Cardiac septum (tissue), 1 donor: ENCODE measurements around the gene ERBB4. TPM values are rescaled to one million over a fixed set of nuclear protein-coding genes. Genes with fewer than 3 reads are reported as not detected.

Experiments used
- DNase-seq: peaks from one replicate; pipeline ENCODE4 v3.0.0-alpha.2; 2020; ENCODE audit warnings: low spot score
- intact Hi-C: fragments of 100-400 bp; cut with DNase I; formaldehyde crosslinking; loops from one replicate; pipeline ENCODE4 v1.14.0; 2022
- total RNA-seq: library from RNA; stranded (reverse); fragmentation: NEBNext Ultra II Directional; extraction: Animal tissue kit (Norgen Biotek cat#: 25700); gene quantifications from one replicate; pipeline ENCODE4 v1.2.1, GENCODE V29; 2021
- donor health status: DM: no; HTN: no; CAD: no.

The ERBB4 gene
- total RNA-seq, 1 donor from 2014 or later: 13.8 TPM

- intact Hi-C loops: no loop called here
- DNase-seq: no peak
These were observed 541.7 kb downstream of the ERBB4 start for GRCh38 chr2:211996857-211997256.

- intact Hi-C loops: no loop called here
- DNase-seq: no peak
These were observed 543.8 kb downstream of the ERBB4 start for GRCh38 chr2:211994806-211995205.

- intact Hi-C loops: no loop called here
These were observed 548.3 kb downstream of the ERBB4 start for GRCh38 chr2:211990335-211990734.

DNA sequence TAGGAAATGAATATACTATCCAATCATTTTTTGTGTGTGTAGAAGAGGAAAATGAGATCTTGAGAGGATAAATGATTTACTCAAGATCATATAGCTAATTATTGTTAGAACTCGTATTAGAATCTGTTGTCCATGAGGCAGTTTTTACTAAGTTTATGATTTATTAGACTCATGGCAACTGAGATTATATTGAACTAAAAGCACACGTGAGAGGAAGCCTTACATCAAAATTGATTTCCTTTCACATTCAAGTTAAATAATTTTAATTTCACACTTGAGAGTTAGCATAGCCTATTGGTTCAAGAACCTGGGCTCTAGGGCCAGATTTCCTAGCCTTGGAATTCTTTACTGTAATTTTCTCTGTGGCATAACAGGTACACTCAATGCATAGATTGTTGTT, 552.3 kb downstream of the ERBB4 start:
- intact Hi-C loops: no loop called here

More at GRCh38 chr2:211990335-211990734, 548.3 kb downstream of the ERBB4 start:
- no peak for DNase-seq

GRCh38 chr2:211985393-211985792, 553.2 kb downstream of the ERBB4 start:
- no peak for DNase-seq
- intact Hi-C loops: no loop called here

More for the DNA sequence above, 552.3 kb downstream of the ERBB4 start:
- no peak for DNase-seq

- no peak for DNase-seq
- intact Hi-C loops: no loop called here
These were observed 556.4 kb downstream of the ERBB4 start for GRCh38 chr2:211982162-211982561.

DNA sequence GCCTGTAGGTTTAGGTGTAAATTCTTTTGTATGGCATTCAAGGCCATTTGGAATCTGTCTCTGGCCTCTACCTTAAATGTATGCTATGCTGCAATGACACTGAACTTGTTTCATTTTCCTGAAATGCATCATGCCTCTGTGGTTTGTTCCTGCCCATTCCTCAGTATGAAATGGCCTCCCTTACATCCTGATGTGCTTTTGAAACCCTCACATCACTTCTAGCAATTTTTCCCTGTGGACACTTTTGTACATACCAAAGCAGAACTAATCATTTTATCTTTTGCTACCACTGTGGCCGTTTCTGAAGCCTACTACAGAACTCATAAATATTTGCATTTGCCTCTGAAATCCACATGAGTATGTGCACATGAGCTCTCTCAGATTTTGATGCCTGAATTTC, 557.2 kb downstream of the ERBB4 start:
- intact Hi-C loops: no loop called here
- no peak for DNase-seq

DNA sequence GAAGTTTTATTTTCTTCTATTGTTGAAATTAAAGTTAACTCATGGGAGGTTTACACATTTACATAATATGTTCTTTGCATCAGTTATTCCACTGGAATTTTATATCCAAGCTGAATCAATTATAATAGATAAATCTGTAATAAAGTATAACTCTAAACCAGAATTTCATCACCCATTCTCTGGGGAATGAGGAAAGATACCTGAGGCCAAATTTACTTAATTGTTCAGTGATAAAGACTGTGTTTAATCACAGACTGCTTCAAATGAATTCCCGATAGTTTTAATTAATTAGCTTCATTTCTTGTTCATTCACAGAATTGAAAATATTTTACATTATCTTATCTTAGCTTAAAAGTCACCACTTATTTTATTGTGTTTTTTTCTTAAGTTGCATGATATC, 562.5 kb downstream of the ERBB4 start:
- intact Hi-C loops: no loop called here
- no peak for DNase-seq

- intact Hi-C loops: no loop called here
- DNase-seq: no peak
These were observed 571.4 kb downstream of the ERBB4 start for GRCh38 chr2:211967234-211967633.

GRCh38 chr2:211963969-211964368, 574.6 kb downstream of the ERBB4 start:
- intact Hi-C loops: no loop called here
- DNase-seq: no peak

DNA sequence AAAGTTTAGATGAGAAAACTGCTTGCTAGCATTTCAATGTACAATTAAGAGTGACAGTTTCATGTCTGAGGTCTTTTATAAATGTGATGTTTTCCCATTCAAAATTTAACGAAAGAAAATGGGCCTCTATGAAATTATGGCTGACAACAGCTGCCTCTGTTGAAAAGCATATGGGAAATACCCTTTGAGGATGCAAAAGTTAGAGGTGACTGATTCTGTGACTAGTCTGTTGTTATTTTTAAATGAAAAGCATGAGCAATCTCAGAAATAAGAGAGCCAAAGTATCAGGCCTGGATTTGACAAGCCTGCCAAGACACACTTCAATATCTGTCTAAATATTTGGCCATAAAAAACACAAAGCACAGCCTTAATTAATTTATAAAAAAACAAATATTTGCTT, 580.8 kb downstream of the ERBB4 start:
- no peak for DNase-seq
- intact Hi-C loops: no loop called here

GRCh38 chr2:211955648-211956047, 583.0 kb downstream of the ERBB4 start:
- no peak for DNase-seq
- intact Hi-C loops: no loop called here

GRCh38 chr2:211948932-211949331, 589.7 kb downstream of the ERBB4 start:
- intact Hi-C loops: no loop called here
- no peak for DNase-seq

GRCh38 chr2:211946960-211947359, 591.6 kb downstream of the ERBB4 start:
- intact Hi-C loops: no loop called here

GRCh38 chr2:211944572-211944971, 594.0 kb downstream of the ERBB4 start:
- no peak for DNase-seq
- intact Hi-C loops: no loop called here

More at GRCh38 chr2:211946960-211947359, 591.6 kb downstream of the ERBB4 start:
- no peak for DNase-seq

DNA sequence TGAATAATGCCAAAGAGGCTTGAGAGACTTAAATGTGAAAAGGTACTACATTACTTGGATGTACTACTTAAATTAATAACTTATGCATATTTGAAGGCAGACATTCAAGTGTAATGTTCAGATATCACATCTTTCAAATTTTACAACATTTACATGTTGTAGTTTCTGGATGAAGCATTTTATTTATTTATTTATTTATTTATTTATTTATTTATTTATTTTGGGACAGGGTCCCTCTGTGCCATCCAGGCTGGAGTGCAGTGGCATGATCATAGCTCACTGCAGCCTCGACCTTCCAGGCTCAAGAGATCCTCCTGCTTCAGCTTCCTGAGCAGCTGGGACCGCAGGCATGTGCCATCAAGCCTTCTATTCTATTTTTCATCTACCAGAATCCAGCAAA, 596.4 kb downstream of the ERBB4 start:
- no peak for DNase-seq
- intact Hi-C loops: no loop called here

DNA sequence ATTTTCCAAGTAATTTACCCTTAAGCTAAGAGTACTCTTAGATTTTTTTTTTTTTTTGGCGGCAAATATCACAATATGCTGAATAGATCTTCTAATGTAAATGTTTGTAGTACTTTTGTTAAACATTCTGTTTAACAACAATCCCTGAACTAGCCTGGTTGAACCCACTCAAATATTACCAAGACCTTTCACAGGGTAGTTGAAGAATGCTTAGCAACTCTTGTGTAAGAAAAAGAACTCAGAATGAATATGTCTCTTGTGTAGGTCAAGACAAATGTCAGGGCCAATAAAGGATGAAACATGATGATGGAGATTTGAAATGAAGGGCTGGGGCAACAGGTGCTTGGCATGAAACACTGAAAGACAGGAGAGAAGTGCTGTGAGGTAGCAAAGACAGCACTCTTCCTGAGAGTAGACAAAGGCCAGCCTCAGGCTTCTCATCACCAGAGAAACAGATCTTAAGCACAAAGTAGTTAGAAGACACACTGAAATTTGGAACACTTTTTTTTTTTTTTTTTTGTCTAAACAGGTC, 597.3 kb downstream of the ERBB4 start:
- no peak for DNase-seq
- intact Hi-C loops: no loop called here

DNA sequence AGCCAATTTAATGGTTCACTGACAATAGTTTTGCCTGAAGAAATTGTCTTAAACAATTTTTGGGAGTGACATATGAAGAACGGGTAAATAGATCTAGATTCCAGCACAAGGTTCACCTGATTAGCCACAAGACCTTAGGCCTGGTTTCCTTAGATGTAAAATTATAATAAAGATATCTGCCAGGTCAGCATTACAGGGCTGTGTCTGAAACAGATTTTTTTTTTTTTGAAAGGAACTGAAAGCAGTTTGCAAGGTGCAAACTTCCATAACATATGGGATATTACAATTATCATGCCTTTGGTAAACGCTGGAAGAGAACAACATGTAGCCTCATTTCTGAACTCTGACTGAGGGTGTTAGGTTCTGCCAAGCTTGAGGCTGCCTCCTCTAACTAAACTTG, 599.4 kb downstream of the ERBB4 start:
- DNase-seq: no peak
- intact Hi-C loops: no loop called here

- no peak for DNase-seq
- intact Hi-C loops: no loop called here
These were observed 603.8 kb downstream of the ERBB4 start for GRCh38 chr2:211934811-211935210.

DNA sequence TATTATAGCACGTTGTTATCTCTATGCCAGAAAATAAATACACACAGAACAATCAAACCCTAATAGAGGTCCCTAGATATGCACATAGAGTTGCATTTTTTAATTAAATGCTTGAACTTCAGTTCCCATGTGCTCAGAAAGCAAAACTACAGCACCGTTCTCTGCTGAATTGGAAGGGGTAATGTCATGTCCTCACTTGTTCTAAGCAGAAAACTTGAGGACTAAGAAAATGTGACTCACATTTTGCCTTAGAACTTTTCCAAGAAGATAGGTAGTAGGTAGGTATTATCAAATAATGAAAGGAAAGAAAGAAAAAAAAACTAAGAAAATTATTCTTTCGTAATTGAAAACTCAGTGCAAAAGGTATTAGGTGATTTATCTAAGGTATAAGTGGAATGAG, 607.3 kb downstream of the ERBB4 start:
- intact Hi-C loops: no loop called here
- DNase-seq: no peak

GRCh38 chr2:211930331-211930730, 608.3 kb downstream of the ERBB4 start:
- DNase-seq: no peak
- intact Hi-C loops: no loop called here

DNA sequence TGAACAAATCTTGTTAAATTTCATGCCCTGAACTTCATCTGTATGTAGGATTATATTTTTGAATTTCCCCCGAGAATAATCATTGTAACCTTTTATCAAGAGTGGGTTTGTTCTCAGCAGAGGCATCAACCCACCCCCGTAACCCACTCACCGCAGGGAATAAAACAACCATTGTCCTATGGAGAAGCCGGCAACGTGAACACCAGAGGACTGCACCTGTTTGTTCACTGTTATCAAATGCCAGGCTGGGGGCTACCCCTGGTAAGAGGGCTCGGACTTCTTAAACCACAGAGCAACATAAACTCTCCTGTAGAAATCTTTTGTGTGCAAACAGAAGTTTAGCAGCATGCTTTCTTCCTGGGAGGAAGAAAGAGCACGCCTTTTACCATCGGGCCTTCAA, 610.4 kb downstream of the ERBB4 start:
- intact Hi-C loops: no loop called here
- no peak for DNase-seq
